Measurements from ENCODE around the gene SPAG16. TPM values are rescaled to one million over a fixed set of nuclear protein-coding genes. Genes with fewer than 3 reads are reported as not detected.

Gene SPAG16
- total RNA-seq, 1 experiment from 2014 or later, result 16.0 TPM

DNA sequence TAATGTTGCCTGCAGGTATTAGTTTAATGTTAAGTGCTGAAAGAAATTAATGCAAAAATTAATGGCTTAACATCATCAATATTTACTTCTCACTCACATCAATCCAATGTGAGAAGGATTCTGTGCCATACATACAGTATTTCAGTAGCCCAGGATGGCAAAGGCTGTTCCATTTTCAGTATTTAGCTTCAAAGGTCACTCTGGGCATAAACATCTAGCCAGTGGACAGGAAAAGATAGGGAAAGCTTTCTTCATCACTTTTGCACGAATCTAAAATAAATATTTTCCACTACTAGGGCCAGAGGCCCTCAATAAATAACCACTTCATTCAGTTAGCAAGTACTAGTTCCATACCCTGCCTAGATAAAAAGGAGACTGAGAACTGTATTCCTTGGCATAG is 890.3 kb downstream of the SPAG16 start (continued):
- TF ChIP-seq, protein P1, sequence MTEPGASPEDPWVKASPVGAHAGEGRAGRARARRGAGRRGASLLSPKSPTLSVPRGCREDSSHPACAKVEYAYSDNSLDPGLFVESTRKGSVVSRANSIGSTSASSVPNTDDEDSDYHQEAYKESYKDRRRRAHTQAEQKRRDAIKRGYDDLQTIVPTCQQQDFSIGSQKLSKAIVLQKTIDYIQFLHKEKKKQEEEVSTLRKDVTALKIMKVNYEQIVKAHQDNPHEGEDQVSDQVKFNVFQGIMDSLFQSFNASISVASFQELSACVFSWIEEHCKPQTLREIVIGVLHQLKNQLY (CRISPR knock-in tag; IDR thresholded peaks at IDR 0.05), result no peak
- no peak for TF ChIP-seq CREB1 (CRISPR knock-in tag; IDR thresholded peaks at IDR 0.05)

DNA sequence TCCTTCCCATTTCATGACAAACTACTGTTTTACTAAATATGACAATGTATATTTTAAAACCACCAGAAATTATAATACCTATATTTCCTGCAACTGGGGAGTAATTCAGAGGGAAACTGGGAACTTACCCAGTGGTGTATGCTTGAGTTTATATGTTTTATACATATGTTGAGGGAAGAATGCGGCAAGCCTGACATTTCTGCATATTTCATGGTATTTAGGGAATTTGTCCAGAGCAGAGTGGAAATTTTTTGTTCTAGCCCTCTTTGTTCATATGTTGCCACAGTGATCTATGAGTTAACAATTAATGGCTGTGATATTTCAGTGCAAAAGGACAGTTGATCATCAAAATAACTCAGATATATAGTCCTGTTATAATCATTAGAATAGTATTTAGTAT is 895.8 kb downstream of the SPAG16 start:
- H3K27me3 Mint-ChIP-seq (ENCODE audit: low read depth), result no peaks in the 10 kb centered on the region
- no peak overlapping the region for H3K27ac Mint-ChIP-seq
- no peak overlapping the region for H3K4me3 Mint-ChIP-seq
- no peaks in the 10 kb centered on the region for H3K4me1 Mint-ChIP-seq
- no peaks in the 10 kb centered on the region for H3K36me3 Mint-ChIP-seq
- ChIA-PET POLR2A (no interaction called here), CTCF (no interaction called here)
- no peaks in the 10 kb centered on the region for H3K9me3 Mint-ChIP-seq
- TF ChIP-seq ATF2 (CRISPR knock-in tag; IDR thresholded peaks at IDR 0.05; ENCODE audit: borderline replicate concordance, low read depth) (no peak), EMX1 (CRISPR knock-in tag; IDR thresholded peaks at IDR 0.05) (no peak), OVOL2 (CRISPR knock-in tag; IDR thresholded peaks at IDR 0.05; ENCODE audit: borderline replicate concordance) (no peak), FOXP4 (CRISPR knock-in tag; IDR thresholded peaks at IDR 0.05) (no peak), E2F5 (CRISPR knock-in tag; IDR thresholded peaks at IDR 0.05) (no peak), CBFB (CRISPR knock-in tag; IDR thresholded peaks at IDR 0.05; ENCODE audit: low read depth) (no peak), ZNF423 (CRISPR knock-in tag; IDR thresholded peaks at IDR 0.05) (no peak), GABPB1 (CRISPR knock-in tag; IDR thresholded peaks at IDR 0.05) (no peak), ARID4B (CRISPR knock-in tag; IDR thresholded peaks at IDR 0.05; ENCODE audit: borderline replicate concordance) (no peak), NFATC4 (CRISPR knock-in tag; IDR thresholded peaks at IDR 0.05) (no peak), CTCF (IDR thresholded peaks at IDR 0.05) (no peak), SMAD4 (CRISPR knock-in tag; IDR thresholded peaks at IDR 0.05) (no peak), IRF2 (CRISPR knock-in tag; IDR thresholded peaks at IDR 0.05; ENCODE audit: borderline replicate concordance, low read depth) (no peak), KAT7 (CRISPR knock-in tag; IDR thresholded peaks at IDR 0.05; ENCODE audit: borderline replicate concordance) (no peak)
- ATAC-seq (no peak), DNase-seq (ENCODE audit: low spot score) (no peak)
